ENCODE measurements around the gene FOXC1. TPM values are rescaled to one million over a fixed set of nuclear protein-coding genes. Genes with fewer than 3 reads are reported as not detected.

Gene FOXC1
- total RNA-seq, 4 donors from 2014 or later, result 36.0 to 53.7 (median 50.2) TPM

- peaks cover 0 to 13% (median 6%) of the 10 kb centered on the region in 4 donors for H3K4me1 ChIP-seq
- WGBS, 2 donors, result 63 to 71% methylated on average over 27 to 28 of the region's 28 CpGs
- H3K27me3 ChIP-seq, result peaks cover 0 to 69% of the 10 kb centered on the region in 2 donors
- no peaks in the 10 kb centered on the region for H3K36me3 ChIP-seq
- no peak for TF ChIP-seq EP300 (IDR thresholded peaks at IDR 0.05)
- TF ChIP-seq CTCF (IDR thresholded peaks at IDR 0.05), result no peak
- no peak for TF ChIP-seq POLR2A (IDR thresholded peaks at IDR 0.05)
- peak overlapping the region in 1 of 4 donors; percentile 35 for H3K4me3 ChIP-seq
- no peak for DNase-seq (ENCODE audit: low spot score in 2 of 2)
- no peak overlapping the region for H3K27ac ChIP-seq
- no peaks in the 10 kb centered on the region for H3K9me3 ChIP-seq
Measured at GRCh38 chr6:1595271-1596087, 14.2 kb upstream of the FOXC1 start.

GRCh38 chr6:1596088-1596852, 13.4 kb upstream of the FOXC1 start:
- Histone ChIP-seq H3K27ac (no peak overlapping the region), H3K27me3 (peaks cover 0 to 75% of the 10 kb centered on the region in 2 donors), H3K4me3 (peak overlapping the region in 2 of 4 donors; percentile 30 to 35), H3K9me3 (no peaks in the 10 kb centered on the region), H3K4me1 (peaks cover 0 to 16% (median 6%) of the 10 kb centered on the region in 4 donors), H3K36me3 (no peaks in the 10 kb centered on the region)
- DNase-seq (ENCODE audit: low spot score in 2 of 2), result peak in 1 of 2 donors; percentile 57
- WGBS, 2 donors, result 12 to 13% methylated on average over 25 of the region's 25 CpGs
- TF ChIP-seq EP300 (IDR thresholded peaks at IDR 0.05), result no peak
- TF ChIP-seq CTCF (IDR thresholded peaks at IDR 0.05), result peak; percentile 91 to 97 (median 92)

- Histone ChIP-seq H3K4me1 (peaks cover 0 to 18% (median 6%) of the 10 kb centered on the region in 4 donors), H3K4me3 (no peak overlapping the region), H3K36me3 (no peaks in the 10 kb centered on the region), H3K9me3 (no peaks in the 10 kb centered on the region), H3K27ac (no peak overlapping the region), H3K27me3 (peaks cover 0 to 80% of the 10 kb centered on the region in 2 donors)
- TF ChIP-seq POLR2A (IDR thresholded peaks at IDR 0.05) (no peak), EP300 (IDR thresholded peaks at IDR 0.05) (no peak), CTCF (IDR thresholded peaks at IDR 0.05) (no peak)
- WGBS, 2 donors, result 79 to 80% methylated on average over 8 of the region's 8 CpGs
- no peak for DNase-seq (ENCODE audit: low spot score in 2 of 2)
Measured at GRCh38 chr6:1597121-1597744, 12.5 kb upstream of the FOXC1 start.

GRCh38 chr6:1597924-1598323, 11.8 kb upstream of the FOXC1 start:
- Histone ChIP-seq H3K4me1 (peaks cover 0 to 18% (median 6%) of the 10 kb centered on the region in 4 donors), H3K9me3 (no peaks in the 10 kb centered on the region), H3K4me3 (no peak overlapping the region), H3K27me3 (peaks cover 0 to 78% of the 10 kb centered on the region in 2 donors), H3K27ac (no peak overlapping the region), H3K36me3 (no peaks in the 10 kb centered on the region)
- DNase-seq (ENCODE audit: low spot score in 2 of 2), result no peak
- WGBS, 2 donors, result 72 to 74% methylated on average over 5 of the region's 5 CpGs
- TF ChIP-seq CTCF (IDR thresholded peaks at IDR 0.05), result no peak
- no peak for TF ChIP-seq POLR2A (IDR thresholded peaks at IDR 0.05)
- no peak for TF ChIP-seq EP300 (IDR thresholded peaks at IDR 0.05)

All from tibial nerve (tissue), 4 donors.